ENCODE measurements around the gene TMEM63C. TPM values are rescaled to one million over a fixed set of nuclear protein-coding genes. Genes with fewer than 3 reads are reported as not detected.

Gene TMEM63C
- total and polyA plus RNA-seq, 7 donors = 0.04 to 0.58 (median 0.21) TPM; not detected in 3

- H3K27ac ChIP-seq = no peak overlapping the region
- peaks cover 0 to 44% (median 20%) of the 10 kb centered on the region in 3 donors for H3K27me3 ChIP-seq (ENCODE audit: insufficient read depth in 3 of 3, low read length in 2 of 3)
- peaks cover 0 to 12% of the 10 kb centered on the region in 2 donors for H3K36me3 ChIP-seq (ENCODE audit: insufficient read depth in 1 of 2, low read depth in 1 of 2)
- H3K4me1 ChIP-seq = peaks cover 6% of the 10 kb centered on the region
- DNase-seq (no peak), ATAC-seq (no peak)
- H3K9me3 ChIP-seq = no peaks in the 10 kb centered on the region
- TF ChIP-seq CTCF (IDR thresholded peaks at IDR 0.05) = no peak
- intact Hi-C loops (cut with DNase I) = no loop called here
- WGBS, 3 donors = 88 to 93% (median 89%) methylated on average over 4 of the region's 4 CpGs
- H3K4me3 ChIP-seq = no peak overlapping the region
Measured at GRCh38 chr14:77272261-77272660, 90.7 kb downstream of the TMEM63C start.

DNA sequence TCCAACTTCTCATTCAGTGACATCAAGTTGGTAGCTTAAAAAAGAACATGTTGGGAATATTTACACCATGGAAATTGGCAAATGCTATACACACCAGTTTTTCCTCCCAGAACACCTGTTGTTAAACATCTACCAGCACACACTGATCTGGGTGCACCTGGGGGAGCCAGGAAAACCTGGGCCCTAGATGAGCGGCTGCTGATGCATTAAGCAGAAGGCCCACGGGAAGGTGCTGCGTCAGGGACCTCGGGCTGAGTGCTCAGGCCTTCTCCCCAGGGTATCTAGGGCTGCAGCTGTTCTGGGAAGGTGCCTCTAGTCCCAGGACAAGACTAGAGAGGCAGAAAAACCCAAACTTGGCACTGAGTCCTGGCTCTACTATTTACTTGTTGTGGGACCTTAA, 92.2 kb downstream of the TMEM63C start:
- intact Hi-C loops (cut with DNase I) = no loop called here
- no peaks in the 10 kb centered on the region for H3K9me3 ChIP-seq
- H3K4me3 ChIP-seq = no peak overlapping the region
- ATAC-seq = no peak
- peaks cover 0 to 27% of the 10 kb centered on the region in 2 donors for H3K36me3 ChIP-seq (ENCODE audit: insufficient read depth in 1 of 2, low read depth in 1 of 2)
- H3K27me3 ChIP-seq (ENCODE audit: insufficient read depth in 3 of 3, low read length in 2 of 3) = peaks cover 0 to 35% (median 20%) of the 10 kb centered on the region in 3 donors
- no peak overlapping the region for H3K27ac ChIP-seq
- 55 to 73% (median 55%) methylated on average over 4 of the region's 4 CpGs for WGBS, 3 donors
- H3K4me1 ChIP-seq = peaks cover 6% of the 10 kb centered on the region
- TF ChIP-seq CTCF (IDR thresholded peaks at IDR 0.05) = no peak
- DNase-seq = no peak

DNA sequence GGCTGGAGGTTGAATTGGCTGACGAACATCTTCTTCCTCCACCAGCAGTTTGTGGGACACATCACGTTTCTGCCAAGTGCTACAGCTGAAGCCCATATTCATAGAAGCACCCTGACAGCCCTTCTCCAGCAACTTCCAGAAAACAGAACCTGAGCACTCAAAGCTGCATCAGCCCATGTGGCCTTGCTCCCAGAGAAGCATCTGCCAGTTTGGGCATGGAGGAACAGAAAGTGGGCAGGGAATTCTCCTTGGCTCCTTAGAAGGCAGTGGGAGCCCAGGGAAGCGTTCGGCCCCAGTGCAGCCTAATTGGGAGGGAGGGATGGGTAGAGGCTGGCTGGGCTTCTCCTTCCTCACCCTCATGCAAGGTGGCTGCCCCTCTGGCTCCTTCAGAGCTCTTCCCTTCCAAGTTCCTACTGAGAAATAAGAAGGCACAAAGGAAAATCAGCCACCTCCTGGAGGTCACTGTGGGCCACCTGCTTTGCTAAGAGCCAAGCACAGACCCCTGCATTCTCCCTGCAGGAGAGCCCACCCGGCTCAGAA, 93.5 kb downstream of the TMEM63C start:
- Histone ChIP-seq H3K36me3 (ENCODE audit: insufficient read depth in 1 of 2, low read depth in 1 of 2) (peaks cover 4 to 40% of the 10 kb centered on the region in 2 donors), H3K4me1 (peaks cover 6% of the 10 kb centered on the region), H3K27ac (no peak overlapping the region), H3K27me3 (ENCODE audit: insufficient read depth in 3 of 3, low read length in 2 of 3) (peaks cover 0 to 30% (median 20%) of the 10 kb centered on the region in 3 donors), H3K9me3 (no peaks in the 10 kb centered on the region), H3K4me3 (no peak overlapping the region)
- intact Hi-C loops (cut with DNase I) = no loop called here
- ATAC-seq = no peak
- no peak for TF ChIP-seq CTCF (IDR thresholded peaks at IDR 0.05)
- no peak for DNase-seq
- 65 to 75% (median 68%) methylated on average over 5 of the region's 5 CpGs for WGBS, 3 donors

- 51 to 64% (median 56%) methylated on average over 8 of the region's 8 CpGs for WGBS, 3 donors
- no peaks in the 10 kb centered on the region for H3K9me3 ChIP-seq
- peaks cover 0 to 25% (median 15%) of the 10 kb centered on the region in 3 donors for H3K27me3 ChIP-seq (ENCODE audit: insufficient read depth in 3 of 3, low read length in 2 of 3)
- no peak for DNase-seq
- no peak overlapping the region for H3K27ac ChIP-seq
- H3K4me1 ChIP-seq = peaks cover 6% of the 10 kb centered on the region
- no peak for TF ChIP-seq CTCF (IDR thresholded peaks at IDR 0.05)
- intact Hi-C loops (cut with DNase I) = no loop called here
- no peak for ATAC-seq
- H3K4me3 ChIP-seq = no peak overlapping the region
- peaks cover 4 to 45% of the 10 kb centered on the region in 2 donors for H3K36me3 ChIP-seq (ENCODE audit: insufficient read depth in 1 of 2, low read depth in 1 of 2)
Measured at GRCh38 chr14:77275601-77276017, 94.0 kb downstream of the TMEM63C start.

Data from psoas muscle (tissue), 8 donors.